ENCODE data around the gene SCUBE3. TPM values are rescaled to one million over a fixed set of nuclear protein-coding genes. Genes with fewer than 3 reads are reported as not detected.

Gene SCUBE3
- total RNA-seq, 1 experiment from 2014 or later, result 0.17 TPM

DNA sequence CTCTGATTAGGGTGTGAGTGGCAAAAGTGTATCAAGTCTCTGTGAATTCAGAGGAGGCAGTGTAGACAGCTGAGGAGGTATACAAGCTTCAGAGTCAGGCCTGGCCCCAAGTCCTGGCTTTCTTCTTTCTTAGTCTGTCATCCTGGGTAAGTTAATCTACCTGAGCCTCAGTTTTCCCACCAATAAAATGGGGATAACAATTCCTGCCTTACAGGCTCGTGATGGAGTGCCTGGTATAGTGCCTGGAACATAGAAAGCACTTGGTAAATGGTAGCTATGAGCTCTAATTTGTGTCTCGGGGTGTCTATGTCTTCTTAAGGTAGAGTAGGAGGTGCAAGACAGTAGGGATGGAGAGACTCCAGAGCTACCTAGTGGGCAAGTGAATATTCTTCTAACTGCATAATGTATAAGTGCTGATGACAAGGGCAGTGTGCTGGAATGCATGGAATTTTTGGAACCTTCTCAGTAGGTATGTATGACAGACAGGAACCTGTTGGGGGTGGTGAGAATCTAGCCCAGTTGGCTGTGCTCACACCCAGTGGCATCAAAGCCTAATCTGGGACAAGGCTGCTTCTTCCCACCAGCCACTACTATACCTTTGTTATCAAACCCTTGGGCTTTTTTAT is 4.0 kb upstream of the SCUBE3 start:
- ChIA-PET POLR2A (ENCODE audit: unreplicated experiment) (interaction anchor here (0.7 kb wide), 1 partner anchor 30 kb away, joined by 4 read pairs; no protein-coding TSS in a partner anchor), CTCF (no interaction called here)
- Histone ChIP-seq H3K9me3 (ENCODE audit: insufficient read depth, low read depth) (no peaks in the 10 kb centered on the region), H3K27me3 (ENCODE audit: insufficient read depth, low read depth) (peaks cover 26% of the 10 kb centered on the region), H2AFZ (no peak overlapping the region), H4K20me1 (ENCODE audit: insufficient read depth) (no peaks in the 10 kb centered on the region), H3F3A (ENCODE audit: insufficient read depth, low read depth) (no peaks in the 10 kb centered on the region), H3K4me3 (no peak overlapping the region), H3K27ac (no peak overlapping the region), H3K4me1 (replicated peaks; ENCODE audit: insufficient read depth) (no peaks in the 10 kb centered on the region), H3K4me2 (no peak overlapping the region), H3K79me2 (ENCODE audit: low read depth) (no peaks in the 10 kb centered on the region), H3K36me3 (ENCODE audit: low read depth) (no peaks in the 10 kb centered on the region), H3K9me2 (ENCODE audit: insufficient read depth) (no peaks in the 10 kb centered on the region)
- no TSS peak for BruUV-seq (replicated peaks)
- intact Hi-C loops (cut with micrococcal nuclease; ENCODE audit: unreplicated experiment), result no loop called here
- TF ChIP-seq EZH2 (IDR thresholded peaks at IDR 0.05; ENCODE audit: low read depth), result no peak
- TF ChIP-seq CTCF (conservative IDR thresholded peaks at IDR 0.05), result no peak
- peak in 1 of 2 experiments; percentile 60 for DNase-seq

DNA sequence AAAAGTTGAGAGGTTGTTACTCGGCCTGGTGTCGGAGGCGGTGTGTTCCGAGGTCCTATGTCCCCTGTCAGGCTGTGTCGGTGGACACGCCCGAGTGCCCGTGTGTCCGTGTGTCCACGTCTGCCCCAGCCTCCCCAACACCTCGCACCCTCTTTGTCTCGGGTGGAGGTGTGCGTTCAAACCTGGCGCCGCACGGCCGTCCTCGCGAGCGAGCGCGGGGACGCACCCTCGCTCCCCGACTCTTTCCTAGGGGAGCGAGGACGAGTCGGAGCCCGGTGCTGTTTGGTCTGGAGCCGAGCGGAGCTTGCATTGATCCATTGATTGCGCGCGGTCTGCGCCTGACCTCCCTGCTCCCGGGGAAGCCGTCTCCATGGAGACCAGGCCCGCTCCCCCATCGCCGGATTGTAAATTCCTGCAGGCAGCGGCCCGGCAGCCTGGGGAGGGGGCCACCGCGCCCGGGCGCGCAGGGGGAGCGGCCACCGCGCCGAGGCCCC is 411 bp upstream of the SCUBE3 start:
- no peaks in the 10 kb centered on the region; the same call in 1 of the 2 replicates for H3F3A ChIP-seq (ENCODE audit: insufficient read depth, low read depth)
- no peaks in the 10 kb centered on the region for H4K20me1 ChIP-seq (ENCODE audit: insufficient read depth)
- H3K4me2 ChIP-seq, result no peak overlapping the region; the same call in 1 of the 2 replicates
- TF ChIP-seq CTCF (conservative IDR thresholded peaks at IDR 0.05) (no peak), EZH2 (IDR thresholded peaks at IDR 0.05; ENCODE audit: low read depth) (no peak)
- no peaks in the 10 kb centered on the region for H3K9me3 ChIP-seq (ENCODE audit: insufficient read depth, low read depth)
- POLR2A ChIA-PET (ENCODE audit: unreplicated experiment), result no interaction called here
- no peaks in the 10 kb centered on the region for H3K4me1 ChIP-seq (replicated peaks; ENCODE audit: insufficient read depth)
- H2AFZ ChIP-seq, result no peak overlapping the region
- no peaks in the 10 kb centered on the region for H3K9me2 ChIP-seq (ENCODE audit: insufficient read depth)
- CTCF ChIA-PET, result no interaction called here
- H3K36me3 ChIP-seq (ENCODE audit: low read depth), result no peaks in the 10 kb centered on the region
- peaks cover 22% of the 10 kb centered on the region for H3K27me3 ChIP-seq (ENCODE audit: insufficient read depth, low read depth)
- H3K4me3 ChIP-seq, result no peak overlapping the region
- H3K27ac ChIP-seq, result no peak overlapping the region
- intact Hi-C loops (cut with micrococcal nuclease; ENCODE audit: unreplicated experiment), result no loop called here
- no peaks in the 10 kb centered on the region for H3K79me2 ChIP-seq (ENCODE audit: low read depth)
- BruUV-seq (replicated peaks), result no TSS peak
- DNase-seq, result no peak

- TF ChIP-seq EZH2 (IDR thresholded peaks at IDR 0.05; ENCODE audit: low read depth), result no peak
- H3F3A ChIP-seq (ENCODE audit: insufficient read depth, low read depth), result no peaks in the 10 kb centered on the region; the same call in 1 of the 2 replicates
- CTCF ChIA-PET, result no interaction called here
- peaks cover 22% of the 10 kb centered on the region for H3K27me3 ChIP-seq (ENCODE audit: insufficient read depth, low read depth)
- no peak for DNase-seq
- POLR2A ChIA-PET (ENCODE audit: unreplicated experiment), result interaction anchor here (0.5 kb wide), 1 partner anchor 34 kb away, joined by 5 read pairs; no protein-coding TSS in a partner anchor
- H3K36me3 ChIP-seq (ENCODE audit: low read depth), result no peaks in the 10 kb centered on the region
- no peaks in the 10 kb centered on the region for H3K9me3 ChIP-seq (ENCODE audit: insufficient read depth, low read depth)
- no peaks in the 10 kb centered on the region for H3K9me2 ChIP-seq (ENCODE audit: insufficient read depth)
- no peak overlapping the region for H3K27ac ChIP-seq
- no peak overlapping the region for H3K4me2 ChIP-seq
- no TSS peak for BruUV-seq (replicated peaks)
- no peaks in the 10 kb centered on the region for H4K20me1 ChIP-seq (ENCODE audit: insufficient read depth)
- intact Hi-C loops (cut with micrococcal nuclease; ENCODE audit: unreplicated experiment), result no loop called here
- no peaks in the 10 kb centered on the region for H3K79me2 ChIP-seq (ENCODE audit: low read depth)
- no peak overlapping the region for H3K4me3 ChIP-seq
- no peaks in the 10 kb centered on the region for H3K4me1 ChIP-seq (replicated peaks; ENCODE audit: insufficient read depth)
- H2AFZ ChIP-seq, result no peak overlapping the region
Observed at GRCh38 chr6:35214869-35215664, 1.3 kb downstream of the SCUBE3 start.
